HG03196 (cell line): Measurements from ENCODE around the gene CCNJL.
"Not testable (repeated sequence)": the region's sequence is repeated elsewhere in the genome, so short reads cannot be mapped to it uniquely, and the experiment has no call there.

ENCODE experiments used
- ATAC-seq: cut with Tn5 transposase; IDR thresholded peaks from one replicate; pipeline ENCODE4 v1.9.1; 2021; ENCODE audit not compliant: unreplicated experiment

The CCNJL gene

DNA sequence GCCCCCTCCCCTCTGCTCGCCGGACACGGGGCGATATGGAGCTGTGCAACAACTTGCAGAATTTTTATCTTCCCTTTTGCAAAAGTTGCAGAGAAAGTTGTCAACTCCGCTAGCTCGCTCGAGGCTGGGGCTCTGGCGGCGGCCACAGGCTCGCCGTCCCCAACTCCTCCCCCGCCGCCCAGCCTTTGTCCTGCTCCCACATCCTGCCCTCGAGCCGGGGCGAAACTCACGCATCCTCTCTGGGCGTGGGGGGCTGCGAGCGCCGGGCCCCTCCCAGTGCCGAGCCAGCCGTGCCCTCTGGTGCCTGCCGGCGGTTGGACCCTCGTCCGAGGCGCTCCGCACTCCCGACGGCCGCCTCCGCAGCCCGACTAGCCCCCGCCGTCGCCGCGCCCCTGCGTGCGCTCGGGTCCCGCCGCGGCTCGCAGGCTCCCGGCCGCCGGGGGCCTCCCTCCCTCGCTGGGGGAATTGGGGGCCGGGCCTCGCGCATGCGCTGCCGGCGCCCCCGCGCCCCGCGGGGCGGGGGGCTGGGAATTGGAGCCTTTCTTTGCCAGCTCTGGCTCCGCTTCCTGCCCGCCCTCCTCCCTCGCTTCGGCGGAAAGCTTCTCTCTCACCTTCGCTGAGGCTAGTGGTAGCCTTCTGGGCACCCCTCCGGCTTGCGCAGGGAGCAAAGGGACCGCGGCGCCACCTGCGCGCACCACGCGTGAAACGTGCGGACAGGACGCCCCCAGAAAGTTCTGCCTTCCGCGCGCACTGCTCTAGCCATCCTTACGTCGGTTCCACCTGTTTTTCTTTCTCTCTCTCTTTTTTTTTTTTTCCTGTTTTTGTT is at the start of gene CCNJL:
Gene CCNJL (minus strand): TSS at position 431 of the 826 bp plus-strand sequence. CDS start 641 bp downstream, outside the sequence.
- peak; percentile 46 for ATAC-seq

DNA sequence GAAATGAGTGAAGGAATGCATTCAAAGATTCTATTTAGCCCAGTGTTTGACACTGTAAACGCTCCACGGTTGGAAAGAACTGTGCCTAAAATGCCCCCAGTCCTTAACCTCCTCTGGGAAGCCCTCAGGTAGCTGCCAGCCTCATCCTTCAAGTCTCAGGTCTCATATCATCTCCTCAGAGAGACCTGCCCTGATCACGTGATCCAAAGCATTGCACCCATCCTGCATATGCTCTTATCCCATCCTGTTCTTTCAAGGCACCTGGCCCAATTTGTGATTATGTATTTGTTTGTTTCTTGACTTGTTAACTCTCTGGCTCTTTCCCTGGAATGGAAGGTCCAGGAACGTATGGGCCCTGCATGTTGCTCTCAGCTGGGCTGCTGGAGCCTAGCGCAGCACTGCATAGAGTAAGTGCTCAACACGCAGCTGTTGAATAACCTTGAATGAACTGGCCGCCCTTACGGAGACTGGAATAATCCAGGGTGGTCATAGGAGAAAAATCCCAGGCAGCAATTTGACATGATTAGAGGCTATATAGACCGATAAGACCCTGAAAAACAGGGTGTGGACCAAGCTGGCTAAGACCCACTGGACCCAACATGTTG is 49.4 kb upstream of the CCNJL start:
- no peak for ATAC-seq

GRCh38 chr5:160360310-160360709 is 47.9 kb upstream of the CCNJL start:
- no peak for ATAC-seq

GRCh38 chr5:160359816-160360215 is 47.5 kb upstream of the CCNJL start:
- no peak for ATAC-seq

GRCh38 chr5:160359242-160359641 is 46.9 kb upstream of the CCNJL start:
- no peak for ATAC-seq

- ATAC-seq: no peak
Observed at GRCh38 chr5:160357861-160358411, 45.6 kb upstream of the CCNJL start.

GRCh38 chr5:160357394-160357793 is 45.0 kb upstream of the CCNJL start:
- ATAC-seq: no peak

- no peak for ATAC-seq
Observed at GRCh38 chr5:160356550-160357347, 44.4 kb upstream of the CCNJL start.

DNA sequence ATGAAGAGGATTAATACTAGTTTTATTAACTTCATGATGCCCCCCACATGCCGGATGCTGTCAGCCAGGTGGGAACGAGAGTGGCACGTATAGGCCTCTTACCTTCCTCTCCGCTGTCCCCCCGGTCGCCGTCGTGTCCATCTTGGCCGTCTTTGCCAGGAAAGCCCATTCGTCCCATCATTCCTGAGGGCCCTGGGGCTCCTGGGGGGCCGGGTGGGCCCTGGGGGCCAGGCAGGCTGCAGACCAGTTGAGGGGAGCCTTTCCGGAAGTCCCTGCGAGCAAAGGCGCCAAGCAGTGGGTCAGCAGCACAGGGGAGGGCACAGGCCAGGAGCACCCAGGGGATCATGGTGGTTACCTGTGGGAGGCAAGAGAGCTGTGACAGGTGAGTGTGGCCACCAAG is 42.3 kb upstream of the CCNJL start:
- ATAC-seq: no peak

- ATAC-seq: no peak
Observed at GRCh38 chr5:160353379-160353778, 41.0 kb upstream of the CCNJL start.

DNA sequence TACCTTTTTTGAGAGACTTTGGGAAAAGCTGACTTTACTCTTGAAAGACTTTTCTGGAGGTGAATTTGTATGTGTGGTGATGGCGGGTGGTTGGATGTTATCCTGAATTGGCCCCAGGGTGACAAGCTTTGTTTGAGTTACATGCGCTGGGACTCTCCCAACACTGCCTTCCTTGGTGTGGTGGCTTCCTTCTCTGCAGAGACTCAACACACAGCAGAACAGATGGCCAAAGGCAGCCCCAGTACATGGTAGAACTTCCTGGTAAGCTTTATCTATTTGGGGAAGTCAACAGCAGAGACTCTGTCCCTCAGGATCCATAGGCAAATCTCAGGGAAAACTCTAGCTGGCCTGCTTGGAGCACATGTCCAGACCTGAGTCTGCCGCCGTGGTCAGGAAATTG is 39.9 kb upstream of the CCNJL start:
- no peak for ATAC-seq

- no peak for ATAC-seq
Observed at GRCh38 chr5:160349935-160350303, 37.6 kb upstream of the CCNJL start.

DNA sequence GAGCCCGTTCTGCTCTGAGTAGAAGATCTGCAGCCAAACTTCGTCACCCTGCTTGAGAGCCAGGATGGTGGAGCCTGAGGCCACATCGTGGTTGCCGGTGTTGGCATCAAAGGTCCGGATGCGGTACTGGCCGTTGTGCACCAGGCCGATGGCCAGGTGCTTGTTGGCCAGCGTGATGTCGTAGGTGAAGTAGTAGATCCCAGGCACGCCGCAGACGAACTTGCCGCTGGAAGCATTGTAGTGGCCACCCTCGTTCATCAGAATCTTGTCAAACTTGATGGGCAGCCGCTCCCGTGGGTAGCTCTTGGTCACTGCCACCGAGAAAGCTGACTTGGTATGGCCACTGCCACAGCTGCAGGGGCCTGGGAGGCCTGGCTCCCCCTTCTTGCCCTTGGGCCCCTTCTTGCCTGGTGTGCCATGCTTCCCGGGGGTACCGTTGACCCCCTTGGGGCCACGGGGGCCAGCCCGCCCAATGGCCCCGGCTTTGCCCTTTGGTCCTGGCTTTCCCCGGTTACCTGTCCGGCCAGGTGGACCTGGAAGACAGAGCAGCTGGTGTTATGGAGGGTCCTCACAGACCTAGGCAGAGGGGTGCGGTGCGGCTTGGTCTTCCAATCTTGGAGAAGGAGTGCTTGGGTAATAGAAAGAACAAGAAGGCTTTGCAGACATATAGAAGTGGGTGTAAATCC is 37.0 kb upstream of the CCNJL start:
- ATAC-seq: no peak

DNA sequence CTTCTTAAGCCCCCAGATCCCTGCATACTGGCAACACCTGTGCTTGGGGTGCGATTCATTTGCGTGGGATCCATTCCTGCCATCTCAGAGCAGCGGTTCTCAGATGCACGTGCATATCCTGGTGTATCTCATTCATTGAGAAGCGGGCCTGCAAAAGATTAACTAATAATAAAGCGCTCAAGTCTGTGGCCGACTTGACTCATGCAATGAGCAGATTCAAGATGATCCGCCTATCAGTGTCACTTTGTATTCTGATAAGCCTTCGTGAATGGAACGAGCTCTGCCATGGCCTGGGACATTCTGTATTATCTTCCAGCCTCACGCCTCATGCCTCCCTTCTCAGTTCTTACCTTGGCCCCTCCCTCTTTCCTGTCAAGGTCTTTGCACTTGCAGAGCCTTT is 35.7 kb upstream of the CCNJL start:
- ATAC-seq: no peak

GRCh38 chr5:160347448-160347847 is 35.1 kb upstream of the CCNJL start:
- ATAC-seq: no peak

DNA sequence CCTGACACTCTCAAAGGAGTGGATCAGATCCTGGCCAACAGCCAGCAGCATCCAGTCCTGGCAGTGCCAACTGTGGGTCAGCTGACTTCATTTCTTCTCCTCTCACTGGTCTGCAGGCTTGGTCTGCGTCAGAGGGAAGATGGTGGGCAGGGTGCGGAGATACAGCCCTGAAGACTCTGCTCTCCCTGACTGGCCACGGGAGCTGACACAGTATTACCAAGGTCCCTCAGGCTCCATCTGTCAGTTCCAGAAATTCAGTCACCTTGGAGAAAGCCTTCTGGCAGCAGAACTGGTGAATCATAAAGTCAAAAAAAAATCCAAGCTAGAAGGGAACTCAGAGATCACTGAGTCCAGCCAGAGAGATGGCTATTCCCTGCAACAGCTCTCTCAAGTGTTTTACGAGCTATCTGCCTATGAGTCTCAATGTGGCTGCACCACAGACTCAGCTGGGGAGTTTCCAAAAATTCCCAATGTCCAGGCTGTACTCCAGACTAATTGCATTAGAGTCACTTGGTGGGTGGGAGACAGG is 30.1 kb upstream of the CCNJL start:
- no peak for ATAC-seq

GRCh38 chr5:160341309-160341870 is 29.0 kb upstream of the CCNJL start:
- no peak for ATAC-seq

GRCh38 chr5:160340513-160340912 is 28.1 kb upstream of the CCNJL start:
- not testable (repeated sequence) for ATAC-seq

GRCh38 chr5:160339406-160340130 is 27.2 kb upstream of the CCNJL start:
- no peak for ATAC-seq

GRCh38 chr5:160334716-160335115 is 22.4 kb upstream of the CCNJL start:
- ATAC-seq: not testable (repeated sequence)
